ENCODE measurements around the gene MMP24. TPM values are rescaled to one million over a fixed set of nuclear protein-coding genes. Genes with fewer than 3 reads are reported as not detected.
A peak's percentile ranks its signal among the peaks of the same experiment; 100 is the strongest.
"Not testable (repeated sequence)": the region's sequence is repeated elsewhere in the genome, so short reads cannot be mapped to it uniquely, and the experiment has no call there.

Gene MMP24
- total and polyA plus RNA-seq, 2 experiments from 2014 or later = 0.69 to 1.2 TPM

DNA sequence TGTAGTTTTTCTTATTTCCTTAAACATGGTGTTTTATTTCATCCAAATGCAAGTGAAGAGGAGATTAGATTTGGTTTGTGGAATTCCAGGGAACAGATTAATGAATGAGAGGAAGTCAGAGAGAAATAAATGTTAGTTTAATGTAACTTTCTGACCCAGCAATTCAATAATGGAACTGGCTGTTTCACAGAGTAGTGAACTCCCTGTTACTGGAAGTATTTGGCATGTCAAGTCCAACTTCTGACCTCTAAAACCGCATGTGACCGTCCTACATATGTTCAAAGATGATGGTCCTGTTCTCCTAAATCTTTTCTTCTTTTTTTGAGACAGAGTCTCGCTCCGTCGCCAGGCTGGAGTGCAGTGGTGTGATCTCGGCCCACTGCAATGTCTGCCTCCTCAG, 35.9 kb upstream of the MMP24 start:
- peaks cover 18% of the 10 kb centered on the region for H3K4me1 ChIP-seq (ENCODE audit: insufficient read depth)
- no peak overlapping the region for H3K27ac ChIP-seq
- H3K36me3 ChIP-seq (replicated peaks; ENCODE audit: insufficient read depth, low read depth) = no peaks in the 10 kb centered on the region
- H4K20me1 ChIP-seq (ENCODE audit: insufficient read depth, poor library complexity, severe bottlenecking) = no peaks in the 10 kb centered on the region
- no peak for DNase-seq (ENCODE audit: low spot score)
- TF ChIP-seq EZH2 (IDR thresholded peaks at IDR 0.05; ENCODE audit: borderline replicate concordance) (no peak), EZH2phosphoT487 (IDR thresholded peaks at IDR 0.05; ENCODE audit: low read depth, severe bottlenecking, unreplicated experiment) (no peak)
- TF ChIP-seq, protein P1, sequence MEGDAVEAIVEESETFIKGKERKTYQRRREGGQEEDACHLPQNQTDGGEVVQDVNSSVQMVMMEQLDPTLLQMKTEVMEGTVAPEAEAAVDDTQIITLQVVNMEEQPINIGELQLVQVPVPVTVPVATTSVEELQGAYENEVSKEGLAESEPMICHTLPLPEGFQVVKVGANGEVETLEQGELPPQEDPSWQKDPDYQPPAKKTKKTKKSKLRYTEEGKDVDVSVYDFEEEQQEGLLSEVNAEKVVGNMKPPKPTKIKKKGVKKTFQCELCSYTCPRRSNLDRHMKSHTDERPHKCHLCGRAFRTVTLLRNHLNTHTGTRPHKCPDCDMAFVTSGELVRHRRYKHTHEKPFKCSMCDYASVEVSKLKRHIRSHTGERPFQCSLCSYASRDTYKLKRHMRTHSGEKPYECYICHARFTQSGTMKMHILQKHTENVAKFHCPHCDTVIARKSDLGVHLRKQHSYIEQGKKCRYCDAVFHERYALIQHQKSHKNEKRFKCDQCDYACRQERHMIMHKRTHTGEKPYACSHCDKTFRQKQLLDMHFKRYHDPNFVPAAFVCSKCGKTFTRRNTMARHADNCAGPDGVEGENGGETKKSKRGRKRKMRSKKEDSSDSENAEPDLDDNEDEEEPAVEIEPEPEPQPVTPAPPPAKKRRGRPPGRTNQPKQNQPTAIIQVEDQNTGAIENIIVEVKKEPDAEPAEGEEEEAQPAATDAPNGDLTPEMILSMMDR (IDR thresholded peaks at IDR 0.05; ENCODE audit: poor library complexity) = no peak
- 96% methylated on average over 6 of the region's 6 CpGs for WGBS (ENCODE audit: low lambda C conversion rate, missing lambda C conversion rate)
- peaks cover 4% of the 10 kb centered on the region for H3K9me3 ChIP-seq (ENCODE audit: low read depth)
- no peaks in the 10 kb centered on the region for H3K79me2 ChIP-seq
- no peak overlapping the region for H3K4me3 ChIP-seq
- H3K4me2 ChIP-seq = no peak overlapping the region
- no peaks in the 10 kb centered on the region for H3K27me3 ChIP-seq
- H2AFZ ChIP-seq = no peak overlapping the region
- no peaks in the 10 kb centered on the region for H3K9me2 ChIP-seq (replicated peaks; ENCODE audit: insufficient read depth)

DNA sequence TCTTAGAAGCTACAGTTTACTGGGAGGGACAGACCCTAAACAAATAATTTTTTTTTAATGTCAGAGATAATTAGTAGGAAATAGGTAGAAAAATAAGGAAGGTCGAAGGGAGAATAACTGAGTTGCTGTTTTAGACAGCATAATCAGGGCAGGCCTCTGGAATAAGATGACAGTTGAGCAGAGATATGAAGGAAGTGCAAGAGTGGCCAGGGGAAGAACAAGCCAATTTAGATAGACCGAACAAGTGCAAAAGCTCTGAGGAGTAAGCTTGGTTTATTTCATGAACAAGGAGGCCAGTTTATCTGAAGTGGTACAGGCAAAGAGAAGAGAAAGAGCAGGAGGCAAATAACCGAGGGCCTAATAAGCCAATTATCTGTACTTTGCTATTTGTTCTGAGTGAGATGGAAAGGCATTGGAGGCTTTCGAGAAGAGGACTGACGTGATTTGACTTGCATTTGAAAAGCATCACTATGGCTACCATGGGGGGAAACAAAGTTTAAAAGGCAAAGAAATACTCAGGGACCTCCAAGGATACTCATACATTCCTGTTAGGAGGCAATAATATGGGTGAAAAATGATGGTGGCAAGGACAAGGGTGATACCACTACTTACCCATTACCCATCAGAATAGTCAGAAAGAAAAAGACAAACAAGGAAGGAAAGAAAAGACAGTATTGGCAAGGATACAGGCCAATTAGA, 34.9 kb upstream of the MMP24 start:
- WGBS (ENCODE audit: low lambda C conversion rate, missing lambda C conversion rate) = 77% methylated on average over 5 of the region's 5 CpGs
- Histone ChIP-seq H3K4me2 (peak overlapping the region; percentile 18), H4K20me1 (ENCODE audit: insufficient read depth, poor library complexity, severe bottlenecking) (no peaks in the 10 kb centered on the region), H3K4me3 (no peak overlapping the region), H3K36me3 (replicated peaks; ENCODE audit: insufficient read depth, low read depth) (no peaks in the 10 kb centered on the region), H3K9me2 (replicated peaks; ENCODE audit: insufficient read depth) (no peaks in the 10 kb centered on the region), H2AFZ (no peak overlapping the region), H3K4me1 (ENCODE audit: insufficient read depth) (peaks cover 18% of the 10 kb centered on the region), H3K27me3 (no peaks in the 10 kb centered on the region), H3K79me2 (no peaks in the 10 kb centered on the region), H3K27ac (peak overlapping the region; percentile 11), H3K9me3 (ENCODE audit: low read depth) (peaks cover 5% of the 10 kb centered on the region)
- DNase-seq (ENCODE audit: low spot score) = no peak
- TF ChIP-seq EZH2phosphoT487 (IDR thresholded peaks at IDR 0.05; ENCODE audit: low read depth, severe bottlenecking, unreplicated experiment) = no peak
- TF ChIP-seq, protein P1 (IDR thresholded peaks at IDR 0.05; ENCODE audit: poor library complexity) = no peak
- TF ChIP-seq EZH2 (IDR thresholded peaks at IDR 0.05; ENCODE audit: borderline replicate concordance) = no peak

DNA sequence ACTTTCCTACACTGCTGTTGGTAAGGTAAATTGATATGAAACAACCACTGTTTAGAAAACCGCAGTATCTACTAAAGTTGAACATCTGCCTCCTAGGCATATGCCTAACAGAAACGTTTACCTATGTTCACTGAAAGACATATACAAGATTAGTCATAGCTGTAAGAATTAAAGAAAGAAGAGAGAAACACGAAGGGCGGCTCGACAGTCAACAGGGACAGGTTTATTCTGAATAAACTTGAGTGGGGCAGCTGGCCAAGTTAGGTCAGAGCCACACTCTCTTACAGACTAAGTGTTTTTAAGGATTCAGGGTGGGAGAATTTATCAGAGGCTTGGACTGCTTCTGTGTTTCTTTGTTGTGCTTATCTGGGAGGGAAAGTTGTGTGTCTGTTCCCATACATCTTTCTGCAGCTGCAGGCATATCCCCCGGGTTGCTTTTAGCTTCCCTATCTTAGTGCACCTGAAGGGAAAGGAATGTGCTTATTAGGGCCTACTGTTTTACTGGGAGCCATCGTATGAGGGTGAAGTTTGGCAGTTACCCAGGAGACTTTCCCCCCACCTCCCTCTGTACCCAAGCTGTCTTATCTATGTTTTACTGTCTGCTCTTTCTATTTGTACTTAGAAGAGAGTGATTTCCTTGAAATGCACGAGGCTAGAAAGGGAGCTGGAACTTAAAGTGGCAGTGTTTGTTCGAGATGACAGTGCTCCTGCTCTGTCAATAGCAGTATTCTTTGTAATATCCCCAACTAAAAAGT, 34.2 kb upstream of the MMP24 start:
- H3K27ac ChIP-seq = peak overlapping the region; percentile 11

DNA sequence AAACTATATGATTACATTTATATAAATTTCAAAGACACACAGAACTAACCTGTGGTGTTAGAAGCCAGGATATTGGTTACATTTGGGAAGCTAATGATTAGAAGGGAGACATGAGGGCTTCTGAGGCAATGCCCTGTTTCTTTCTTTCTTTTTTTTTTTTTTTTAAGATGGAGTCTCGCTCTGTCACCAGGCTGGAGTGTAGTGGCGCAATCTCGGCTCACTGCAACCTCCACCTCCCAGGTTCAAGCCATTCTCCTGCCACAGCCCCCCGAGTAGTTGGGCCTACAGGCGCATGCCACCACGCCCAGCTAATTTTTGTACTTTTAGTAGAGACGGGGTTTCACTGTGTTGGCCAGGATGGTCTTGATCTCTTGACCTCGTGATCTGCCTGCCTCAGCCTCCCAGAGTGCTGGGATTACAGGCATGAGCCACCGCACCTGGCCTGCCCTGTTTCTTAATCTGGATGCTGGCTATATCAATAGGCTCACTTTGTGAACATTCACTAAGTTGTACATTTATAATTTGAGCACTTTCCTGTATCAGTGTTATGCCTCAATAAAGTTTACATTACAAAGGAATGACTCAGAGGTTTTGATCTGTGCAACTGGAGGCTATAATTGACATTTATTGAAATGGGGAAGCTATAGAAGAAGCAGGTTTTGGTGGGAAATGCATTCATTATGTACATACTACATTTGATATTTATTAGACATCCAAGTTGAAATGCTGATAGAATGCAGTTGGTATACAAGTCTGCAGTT, 33.3 kb upstream of the MMP24 start:
- Histone ChIP-seq H3K4me2 (peak overlapping the region; percentile 18), H3K4me1 (ENCODE audit: insufficient read depth) (peaks cover 18% of the 10 kb centered on the region)
- H3K9me3 ChIP-seq (ENCODE audit: low read depth); H4K20me1 ChIP-seq (ENCODE audit: insufficient read depth, poor library complexity, severe bottlenecking); H3K9me2 ChIP-seq (replicated peaks; ENCODE audit: insufficient read depth); H3K79me2 ChIP-seq; H3K36me3 ChIP-seq (replicated peaks; ENCODE audit: insufficient read depth, low read depth); DNase-seq (ENCODE audit: low spot score); H2AFZ ChIP-seq; H3K27me3 ChIP-seq; H3K27ac ChIP-seq; H3K4me3 ChIP-seq: not testable (repeated sequence)
- 91% methylated on average over 9 of the region's 9 CpGs for WGBS (ENCODE audit: low lambda C conversion rate, missing lambda C conversion rate)

More for the DNA sequence above, 34.2 kb upstream of the MMP24 start:
- no peak for DNase-seq (ENCODE audit: low spot score)
- H3K9me2 ChIP-seq (replicated peaks; ENCODE audit: insufficient read depth) = no peaks in the 10 kb centered on the region
- H3K36me3 ChIP-seq (replicated peaks; ENCODE audit: insufficient read depth, low read depth) = no peaks in the 10 kb centered on the region
- no peak overlapping the region for H3K4me3 ChIP-seq
- H3K9me3 ChIP-seq (ENCODE audit: low read depth) = peaks cover 5% of the 10 kb centered on the region
- H3K4me2 ChIP-seq = peak overlapping the region; percentile 18
- TF ChIP-seq, protein P1 (IDR thresholded peaks at IDR 0.05; ENCODE audit: poor library complexity) = no peak
- TF ChIP-seq EZH2 (IDR thresholded peaks at IDR 0.05; ENCODE audit: borderline replicate concordance) (no peak), EZH2phosphoT487 (IDR thresholded peaks at IDR 0.05; ENCODE audit: low read depth, severe bottlenecking, unreplicated experiment) (no peak)
- H3K27me3 ChIP-seq = no peaks in the 10 kb centered on the region
- no peaks in the 10 kb centered on the region for H4K20me1 ChIP-seq (ENCODE audit: insufficient read depth, poor library complexity, severe bottlenecking)
- peaks cover 18% of the 10 kb centered on the region for H3K4me1 ChIP-seq (ENCODE audit: insufficient read depth)
- 24% methylated on average over 9 of the region's 9 CpGs for WGBS (ENCODE audit: low lambda C conversion rate, missing lambda C conversion rate)
- no peak overlapping the region for H2AFZ ChIP-seq
- H3K79me2 ChIP-seq = no peaks in the 10 kb centered on the region
